ENCODE data around the gene CACNA1C. TPM values are rescaled to one million over a fixed set of nuclear protein-coding genes. Genes with fewer than 3 reads are reported as not detected.

CACNA1C gene
- polyA plus RNA-seq, 1 of the 3 experiments (the other 2 are of a cell fraction) = 1.5 TPM

DNA sequence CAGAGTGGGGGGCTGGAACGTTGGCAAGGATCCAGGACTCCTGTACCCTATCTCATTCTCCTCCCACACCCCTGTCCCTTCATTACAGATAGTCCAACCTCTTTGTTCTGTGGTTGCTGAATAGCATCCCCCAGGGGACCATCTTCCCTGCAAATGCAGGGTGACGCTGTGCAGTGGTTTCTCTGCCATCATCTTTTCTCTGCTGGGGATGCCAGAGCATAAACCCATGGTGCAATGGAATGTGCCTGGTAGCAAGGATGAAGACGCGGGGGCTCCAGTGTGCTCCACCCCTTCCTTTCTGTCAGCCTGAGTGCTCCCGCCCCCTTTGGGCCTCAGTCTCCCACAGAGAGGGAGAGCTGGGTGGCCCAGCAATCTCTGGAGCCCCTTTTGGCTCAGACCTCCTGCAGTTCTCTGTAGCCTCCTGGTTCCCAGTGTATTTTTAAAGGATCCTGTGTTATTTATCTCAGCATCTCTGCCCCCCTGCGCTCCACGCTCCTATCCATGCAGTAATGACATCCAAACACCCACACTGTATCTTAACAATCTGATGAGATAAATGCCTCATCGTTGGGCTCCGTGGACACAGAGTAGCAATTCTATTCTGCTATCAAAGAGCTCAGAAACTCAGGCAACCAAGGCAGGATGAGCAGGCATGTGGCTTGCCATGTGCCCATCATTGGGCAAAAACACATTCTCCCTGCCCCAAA, 212.8 kb downstream of the CACNA1C start (continued):
- TF ChIP-seq EP300 (IDR thresholded peaks at IDR 0.05; ENCODE audit: borderline replicate concordance in 1 of 2, low read depth in 1 of 2, low read length in 1 of 2) = no peak
- peak; percentile 69 for TF ChIP-seq GATA2 (CRISPR knock-in tag; IDR thresholded peaks at IDR 0.05)
- TF ChIP-seq GABPA (IDR thresholded peaks at IDR 0.05; ENCODE audit: low read depth) = no peak
- TF ChIP-seq USF2 (IDR thresholded peaks at IDR 0.05; ENCODE audit: borderline replicate concordance, low read depth, low read length) = no peak
- TF ChIP-seq EZH2phosphoT487 (IDR thresholded peaks at IDR 0.05; ENCODE audit: borderline replicate concordance, low read depth) = no peak

- TF ChIP-seq TAF1 (IDR thresholded peaks at IDR 0.05; ENCODE audit: borderline replicate concordance, low read depth, low read length) (no peak), ELF1 (IDR thresholded peaks at IDR 0.05) (0 out of 2 replicates have a peak, but pooled peaks have one; percentile 13)
- Histone ChIP-seq H3F3A (replicated peaks; ENCODE audit: insufficient read depth) (peaks cover 26% of the 10 kb centered on the region), H3K9me3 (no peaks in the 10 kb centered on the region), H3K27me3 (ENCODE audit: insufficient read depth) (no peaks in the 10 kb centered on the region), H3K9me2 (no peaks in the 10 kb centered on the region), H2AFZ (ENCODE audit: low read depth) (no peak overlapping the region), H4K20me1 (ENCODE audit: insufficient read depth) (no peaks in the 10 kb centered on the region), H3K4me2 (peak overlapping the region; percentile 65), H3K4me3 (ENCODE audit: low read depth in 2 of 2, low read length in 1 of 2) (no peak overlapping the region), H3K4me1 (ENCODE audit: control insufficient read depth in 1 of 2, insufficient read depth in 2 of 2, low read depth in 1 of 2, low read length in 1 of 2) (peaks cover 44 to 52% of the 10 kb centered on the region in 2 experiments; a peak in 3 of 4 replicates), H3K79me2 (ENCODE audit: insufficient read depth) (peaks cover 8% of the 10 kb centered on the region; the same call in 1 of the 2 replicates), H3K36me3 (replicated peaks in 1 of 2; ENCODE audit: control insufficient read depth in 1 of 2, insufficient read depth in 2 of 2, low read length in 1 of 2) (no peaks in the 10 kb centered on the region), H3K27ac (ENCODE audit: low read depth in 2 of 2, low read length in 1 of 2) (peak overlapping the region; percentile 67 to 91; a peak in 3 of 4 replicates), H3K9ac (peak overlapping the region; percentile 40; the same call in 1 of the 2 replicates)
- CTCF ChIA-PET = interaction anchor here (0.6 to 1.0 kb wide), 3 partner anchors 21 to 316 kb away, joined by 3 read pairs; no protein-coding TSS in a partner anchor
- 70% methylated on average over 13 of the region's 13 CpGs for WGBS (ENCODE audit: low lambda C conversion rate)
- no peak for DNase-seq
- POLR2A ChIA-PET = interaction anchor here (1.0 kb wide), 1 partner anchor 17 kb away, joined by 3 read pairs; no protein-coding TSS in a partner anchor
Observed at GRCh38 chr12:2266666-2267620, 214.2 kb downstream of the CACNA1C start.

- 38% methylated on average over 13 of the region's 13 CpGs for WGBS (ENCODE audit: low lambda C conversion rate)
- peaks cover 42 to 52% of the 10 kb centered on the region in 2 experiments; a peak in 3 of 4 replicates for H3K4me1 ChIP-seq (ENCODE audit: control insufficient read depth in 1 of 2, insufficient read depth in 2 of 2, low read depth in 1 of 2, low read length in 1 of 2)
- no peaks in the 10 kb centered on the region for H3K27me3 ChIP-seq (ENCODE audit: insufficient read depth)
- H2AFZ ChIP-seq (ENCODE audit: low read depth) = no peak overlapping the region; the same call in 1 of the 2 replicates
- CTCF ChIA-PET = interaction anchor here (1.0 kb wide), 1 partner anchor 20 kb away, joined by 3 read pairs; no protein-coding TSS in a partner anchor
- H3K4me3 ChIP-seq (ENCODE audit: low read depth in 2 of 2, low read length in 1 of 2) = no peak overlapping the region
- no peaks in the 10 kb centered on the region for H3K9me2 ChIP-seq
- POLR2A ChIA-PET = no interaction called here
- no peak for DNase-seq
- H4K20me1 ChIP-seq (ENCODE audit: insufficient read depth) = no peaks in the 10 kb centered on the region
- peaks cover 8% of the 10 kb centered on the region; the same call in 1 of the 2 replicates for H3K79me2 ChIP-seq (ENCODE audit: insufficient read depth)
- H3K9me3 ChIP-seq = no peaks in the 10 kb centered on the region
- H3K27ac ChIP-seq (ENCODE audit: low read depth in 2 of 2, low read length in 1 of 2) = peak overlapping the region; percentile 67 to 91
- H3K4me2 ChIP-seq = peak overlapping the region; percentile 65
- peak overlapping the region; percentile 42; the same call in 1 of the 2 replicates for H3K9ac ChIP-seq
- peaks cover 30% of the 10 kb centered on the region for H3F3A ChIP-seq (replicated peaks; ENCODE audit: insufficient read depth)
- no peaks in the 10 kb centered on the region for H3K36me3 ChIP-seq (replicated peaks in 1 of 2; ENCODE audit: control insufficient read depth in 1 of 2, insufficient read depth in 2 of 2, low read length in 1 of 2)
- TF ChIP-seq MAX (IDR thresholded peaks at IDR 0.05; ENCODE audit: low read depth) (no peak), CHD2 (IDR thresholded peaks at IDR 0.05; ENCODE audit: low read length, partially characterized antibody) (no peak), EZH2phosphoT487 (IDR thresholded peaks at IDR 0.05; ENCODE audit: borderline replicate concordance, low read depth) (no peak), MEF2A (IDR thresholded peaks at IDR 0.05; ENCODE audit: borderline replicate concordance, low read depth) (no peak), RCOR1 (IDR thresholded peaks at IDR 0.05; ENCODE audit: low read length) (no peak), JUND (IDR thresholded peaks at IDR 0.05) (0 out of 2 replicates have a peak, but pooled peaks have one; percentile 40), FOSL2 (IDR thresholded peaks at IDR 0.05; ENCODE audit: borderline replicate concordance, low read depth) (peak; percentile 52; the same call in 1 of the 2 replicates)
- TF ChIP-seq, protein P1, sequence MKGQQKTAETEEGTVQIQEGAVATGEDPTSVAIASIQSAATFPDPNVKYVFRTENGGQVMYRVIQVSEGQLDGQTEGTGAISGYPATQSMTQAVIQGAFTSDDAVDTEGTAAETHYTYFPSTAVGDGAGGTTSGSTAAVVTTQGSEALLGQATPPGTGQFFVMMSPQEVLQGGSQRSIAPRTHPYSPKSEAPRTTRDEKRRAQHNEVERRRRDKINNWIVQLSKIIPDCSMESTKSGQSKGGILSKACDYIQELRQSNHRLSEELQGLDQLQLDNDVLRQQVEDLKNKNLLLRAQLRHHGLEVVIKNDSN (IDR thresholded peaks at IDR 0.05; ENCODE audit: borderline replicate concordance, low read depth) = no peak
- TF ChIP-seq, protein P2, sequence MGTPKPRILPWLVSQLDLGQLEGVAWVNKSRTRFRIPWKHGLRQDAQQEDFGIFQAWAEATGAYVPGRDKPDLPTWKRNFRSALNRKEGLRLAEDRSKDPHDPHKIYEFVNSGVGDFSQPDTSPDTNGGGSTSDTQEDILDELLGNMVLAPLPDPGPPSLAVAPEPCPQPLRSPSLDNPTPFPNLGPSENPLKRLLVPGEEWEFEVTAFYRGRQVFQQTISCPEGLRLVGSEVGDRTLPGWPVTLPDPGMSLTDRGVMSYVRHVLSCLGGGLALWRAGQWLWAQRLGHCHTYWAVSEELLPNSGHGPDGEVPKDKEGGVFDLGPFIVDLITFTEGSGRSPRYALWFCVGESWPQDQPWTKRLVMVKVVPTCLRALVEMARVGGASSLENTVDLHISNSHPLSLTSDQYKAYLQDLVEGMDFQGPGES (IDR thresholded peaks at IDR 0.05; ENCODE audit: low read depth, low read length) = no peak
Observed at GRCh38 chr12:2267703-2268470, 215.1 kb downstream of the CACNA1C start.
